ENCODE data around the gene OR2M5. TPM values are rescaled to one million over a fixed set of nuclear protein-coding genes. Genes with fewer than 3 reads are reported as not detected.

OR2M5 gene
- total and polyA plus RNA-seq, 9 of the 15 experiments (the other 6 are each of a cell fraction or from before 2014, with no cell fraction given), result not detected

DNA sequence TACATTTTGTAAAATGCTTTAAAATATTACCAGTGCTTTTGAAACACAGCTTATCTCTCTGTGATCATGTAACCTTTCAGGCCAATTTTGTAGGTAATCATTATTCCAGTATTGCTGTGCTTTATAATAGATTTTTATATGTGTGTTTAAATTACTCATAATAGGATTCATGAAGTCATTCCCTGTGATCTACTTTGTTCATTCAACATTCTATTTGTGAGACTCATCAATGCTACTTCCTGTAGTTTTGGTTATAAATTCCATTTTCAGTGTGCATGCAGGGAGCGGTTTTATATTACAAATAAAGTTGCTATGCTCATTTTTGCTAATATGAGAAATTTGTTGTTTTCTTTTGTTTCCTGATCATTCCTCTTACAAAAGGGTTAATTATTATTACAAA, 4.1 kb upstream of the OR2M5 start:
- Histone ChIP-seq H3K4me3 (no peak overlapping the region), H3K4me1 (replicated peaks in 1 of 2; ENCODE audit: control insufficient read depth in 2 of 2, insufficient read depth in 2 of 2, low read length in 2 of 2) (no peaks in the 10 kb centered on the region), H3K27me3 (ENCODE audit: control insufficient read depth in 2 of 2, insufficient read depth in 2 of 2, low read length in 2 of 2) (no peaks in the 10 kb centered on the region), H4K20me1 (replicated peaks; ENCODE audit: control insufficient read depth, insufficient read depth, low read length) (no peaks in the 10 kb centered on the region), H2AFZ (ENCODE audit: low read depth, low read length) (no peak overlapping the region), H3K79me2 (ENCODE audit: control insufficient read depth, insufficient read depth, low read length) (no peaks in the 10 kb centered on the region), H3K9ac (ENCODE audit: insufficient read depth in 1 of 2, low read depth in 2 of 2, low read length in 2 of 2) (no peak overlapping the region), H3K36me3 (ENCODE audit: control insufficient read depth, insufficient read depth, low read length) (no peaks in the 10 kb centered on the region), H3K4me2 (ENCODE audit: insufficient read depth, low read length) (no peak overlapping the region), H3K9me1 (ENCODE audit: control insufficient read depth, insufficient read depth, low read length) (no peaks in the 10 kb centered on the region), H3K9me3 (replicated peaks; ENCODE audit: control insufficient read depth, insufficient read depth, low read depth, low read length) (no peaks in the 10 kb centered on the region; the same call in 1 of the 2 replicates), H3K27ac (ENCODE audit: extremely low read depth, low read depth, low read length) (no peak overlapping the region)
- ChIA-PET CTCF (ENCODE audit: low intra/inter-chr PET ratio) (no interaction called here), POLR2A (no interaction called here)
- intact Hi-C loops (cut with micrococcal nuclease) (no loop called here), in situ Hi-C loops (cut with MboI) (no loop called here)
- FAIRE-seq (no peak), DNase-seq (ENCODE audit: extremely low read depth in 1 of 4, low spot score in 3 of 4) (no peak), ATAC-seq (no peak)
- BruUV-seq (replicated peaks), result no TSS peak
- 4% methylated on average over 1 of the region's 1 CpG for WGBS (ENCODE audit: insufficient coverage, low coverage, missing lambda C conversion rate)
- TF ChIP-seq, protein P1, sequence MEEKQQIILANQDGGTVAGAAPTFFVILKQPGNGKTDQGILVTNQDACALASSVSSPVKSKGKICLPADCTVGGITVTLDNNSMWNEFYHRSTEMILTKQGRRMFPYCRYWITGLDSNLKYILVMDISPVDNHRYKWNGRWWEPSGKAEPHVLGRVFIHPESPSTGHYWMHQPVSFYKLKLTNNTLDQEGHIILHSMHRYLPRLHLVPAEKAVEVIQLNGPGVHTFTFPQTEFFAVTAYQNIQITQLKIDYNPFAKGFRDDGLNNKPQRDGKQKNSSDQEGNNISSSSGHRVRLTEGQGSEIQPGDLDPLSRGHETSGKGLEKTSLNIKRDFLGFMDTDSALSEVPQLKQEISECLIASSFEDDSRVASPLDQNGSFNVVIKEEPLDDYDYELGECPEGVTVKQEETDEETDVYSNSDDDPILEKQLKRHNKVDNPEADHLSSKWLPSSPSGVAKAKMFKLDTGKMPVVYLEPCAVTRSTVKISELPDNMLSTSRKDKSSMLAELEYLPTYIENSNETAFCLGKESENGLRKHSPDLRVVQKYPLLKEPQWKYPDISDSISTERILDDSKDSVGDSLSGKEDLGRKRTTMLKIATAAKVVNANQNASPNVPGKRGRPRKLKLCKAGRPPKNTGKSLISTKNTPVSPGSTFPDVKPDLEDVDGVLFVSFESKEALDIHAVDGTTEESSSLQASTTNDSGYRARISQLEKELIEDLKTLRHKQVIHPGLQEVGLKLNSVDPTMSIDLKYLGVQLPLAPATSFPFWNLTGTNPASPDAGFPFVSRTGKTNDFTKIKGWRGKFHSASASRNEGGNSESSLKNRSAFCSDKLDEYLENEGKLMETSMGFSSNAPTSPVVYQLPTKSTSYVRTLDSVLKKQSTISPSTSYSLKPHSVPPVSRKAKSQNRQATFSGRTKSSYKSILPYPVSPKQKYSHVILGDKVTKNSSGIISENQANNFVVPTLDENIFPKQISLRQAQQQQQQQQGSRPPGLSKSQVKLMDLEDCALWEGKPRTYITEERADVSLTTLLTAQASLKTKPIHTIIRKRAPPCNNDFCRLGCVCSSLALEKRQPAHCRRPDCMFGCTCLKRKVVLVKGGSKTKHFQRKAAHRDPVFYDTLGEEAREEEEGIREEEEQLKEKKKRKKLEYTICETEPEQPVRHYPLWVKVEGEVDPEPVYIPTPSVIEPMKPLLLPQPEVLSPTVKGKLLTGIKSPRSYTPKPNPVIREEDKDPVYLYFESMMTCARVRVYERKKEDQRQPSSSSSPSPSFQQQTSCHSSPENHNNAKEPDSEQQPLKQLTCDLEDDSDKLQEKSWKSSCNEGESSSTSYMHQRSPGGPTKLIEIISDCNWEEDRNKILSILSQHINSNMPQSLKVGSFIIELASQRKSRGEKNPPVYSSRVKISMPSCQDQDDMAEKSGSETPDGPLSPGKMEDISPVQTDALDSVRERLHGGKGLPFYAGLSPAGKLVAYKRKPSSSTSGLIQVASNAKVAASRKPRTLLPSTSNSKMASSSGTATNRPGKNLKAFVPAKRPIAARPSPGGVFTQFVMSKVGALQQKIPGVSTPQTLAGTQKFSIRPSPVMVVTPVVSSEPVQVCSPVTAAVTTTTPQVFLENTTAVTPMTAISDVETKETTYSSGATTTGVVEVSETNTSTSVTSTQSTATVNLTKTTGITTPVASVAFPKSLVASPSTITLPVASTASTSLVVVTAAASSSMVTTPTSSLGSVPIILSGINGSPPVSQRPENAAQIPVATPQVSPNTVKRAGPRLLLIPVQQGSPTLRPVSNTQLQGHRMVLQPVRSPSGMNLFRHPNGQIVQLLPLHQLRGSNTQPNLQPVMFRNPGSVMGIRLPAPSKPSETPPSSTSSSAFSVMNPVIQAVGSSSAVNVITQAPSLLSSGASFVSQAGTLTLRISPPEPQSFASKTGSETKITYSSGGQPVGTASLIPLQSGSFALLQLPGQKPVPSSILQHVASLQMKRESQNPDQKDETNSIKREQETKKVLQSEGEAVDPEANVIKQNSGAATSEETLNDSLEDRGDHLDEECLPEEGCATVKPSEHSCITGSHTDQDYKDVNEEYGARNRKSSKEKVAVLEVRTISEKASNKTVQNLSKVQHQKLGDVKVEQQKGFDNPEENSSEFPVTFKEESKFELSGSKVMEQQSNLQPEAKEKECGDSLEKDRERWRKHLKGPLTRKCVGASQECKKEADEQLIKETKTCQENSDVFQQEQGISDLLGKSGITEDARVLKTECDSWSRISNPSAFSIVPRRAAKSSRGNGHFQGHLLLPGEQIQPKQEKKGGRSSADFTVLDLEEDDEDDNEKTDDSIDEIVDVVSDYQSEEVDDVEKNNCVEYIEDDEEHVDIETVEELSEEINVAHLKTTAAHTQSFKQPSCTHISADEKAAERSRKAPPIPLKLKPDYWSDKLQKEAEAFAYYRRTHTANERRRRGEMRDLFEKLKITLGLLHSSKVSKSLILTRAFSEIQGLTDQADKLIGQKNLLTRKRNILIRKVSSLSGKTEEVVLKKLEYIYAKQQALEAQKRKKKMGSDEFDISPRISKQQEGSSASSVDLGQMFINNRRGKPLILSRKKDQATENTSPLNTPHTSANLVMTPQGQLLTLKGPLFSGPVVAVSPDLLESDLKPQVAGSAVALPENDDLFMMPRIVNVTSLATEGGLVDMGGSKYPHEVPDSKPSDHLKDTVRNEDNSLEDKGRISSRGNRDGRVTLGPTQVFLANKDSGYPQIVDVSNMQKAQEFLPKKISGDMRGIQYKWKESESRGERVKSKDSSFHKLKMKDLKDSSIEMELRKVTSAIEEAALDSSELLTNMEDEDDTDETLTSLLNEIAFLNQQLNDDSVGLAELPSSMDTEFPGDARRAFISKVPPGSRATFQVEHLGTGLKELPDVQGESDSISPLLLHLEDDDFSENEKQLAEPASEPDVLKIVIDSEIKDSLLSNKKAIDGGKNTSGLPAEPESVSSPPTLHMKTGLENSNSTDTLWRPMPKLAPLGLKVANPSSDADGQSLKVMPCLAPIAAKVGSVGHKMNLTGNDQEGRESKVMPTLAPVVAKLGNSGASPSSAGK (IDR thresholded peaks at IDR 0.05), result no peak
- no peak for TF ChIP-seq ZNF740 (CRISPR knock-in tag; IDR thresholded peaks at IDR 0.05)
- TF ChIP-seq ZNF740 (tag; IDR thresholded peaks at IDR 0.05), result no peak
- TF ChIP-seq RBBP5 (IDR thresholded peaks at IDR 0.05; ENCODE audit: borderline replicate concordance, insufficient read depth, low read length, poor library complexity, severe bottlenecking), result no peak
- TF ChIP-seq EHMT2 (IDR thresholded peaks at IDR 0.05), result no peak
- TF ChIP-seq, protein P2, sequence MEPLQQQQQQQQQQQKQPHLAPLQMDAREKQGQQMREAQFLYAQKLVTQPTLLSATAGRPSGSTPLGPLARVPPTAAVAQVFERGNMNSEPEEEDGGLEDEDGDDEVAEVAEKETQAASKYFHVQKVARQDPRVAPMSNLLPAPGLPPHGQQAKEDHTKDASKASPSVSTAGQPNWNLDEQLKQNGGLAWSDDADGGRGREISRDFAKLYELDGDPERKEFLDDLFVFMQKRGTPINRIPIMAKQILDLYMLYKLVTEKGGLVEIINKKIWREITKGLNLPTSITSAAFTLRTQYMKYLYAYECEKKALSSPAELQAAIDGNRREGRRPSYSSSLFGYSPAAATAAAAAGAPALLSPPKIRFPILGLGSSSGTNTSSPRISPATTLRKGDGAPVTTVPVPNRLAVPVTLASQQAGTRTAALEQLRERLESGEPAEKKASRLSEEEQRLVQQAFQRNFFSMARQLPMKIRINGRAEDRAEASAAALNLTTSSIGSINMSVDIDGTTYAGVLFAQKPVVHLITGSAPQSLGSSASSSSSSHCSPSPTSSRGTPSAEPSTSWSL (CRISPR knock-in tag; IDR thresholded peaks at IDR 0.05; ENCODE audit: borderline replicate concordance), result no peak
- no peak for TF ChIP-seq ZNF785 (CRISPR knock-in tag; IDR thresholded peaks at IDR 0.05)

All from K562 (cell line).